T-helper 2 cell treated with Interferon-gamma antibody and Interleukin-4, amounts not matched to agents 5 μg/mL and 100 μg/mL, for 36 hours (primary cell): Measurements from ENCODE around the gene SLC17A5.
"Not testable (repeated sequence)": the region's sequence is repeated elsewhere in the genome, so short reads cannot be mapped to it uniquely, and the experiment has no call there.

Experiments
- DNase-seq: peaks from one replicate; pipeline ENCODE4 v3.0.0; 2021; ENCODE audit warnings: low spot score
- H3K27ac Mint-ChIP-seq: one replicate; pipeline ENCODE4 v1.8.0; 2021; ENCODE audit warnings: mild to moderate bottlenecking, mixed read lengths
- H3K27me3 Mint-ChIP-seq: one replicate; pipeline ENCODE4 v1.8.0; 2021; ENCODE audit warnings: low read depth, mixed read lengths
- H3K36me3 Mint-ChIP-seq: one replicate; pipeline ENCODE4 v1.8.0; 2021; ENCODE audit warnings: low read depth, mixed read lengths
- H3K4me1 Mint-ChIP-seq: one replicate; pipeline ENCODE4 v1.8.0; 2021; ENCODE audit warnings: low read depth, mixed read lengths
- H3K4me3 Mint-ChIP-seq: one replicate; pipeline ENCODE4 v1.8.0; 2022; ENCODE audit warnings: mild to moderate bottlenecking, moderate library complexity, mixed read lengths
- H3K9me3 Mint-ChIP-seq: one replicate; pipeline ENCODE4 v1.8.0; 2021; ENCODE audit warnings: mixed read lengths

SLC17A5 gene

GRCh38 chr6:73623480-73623879 is 30.3 kb downstream of the SLC17A5 start:
- H3K36me3 Mint-ChIP-seq, H3K27ac Mint-ChIP-seq, H3K9me3 Mint-ChIP-seq, H3K4me1 Mint-ChIP-seq, DNase-seq, H3K4me3 Mint-ChIP-seq, H3K27me3 Mint-ChIP-seq: not testable (repeated sequence)

- not testable (repeated sequence) for H3K27ac Mint-ChIP-seq, DNase-seq, H3K27me3 Mint-ChIP-seq, H3K4me1 Mint-ChIP-seq, H3K9me3 Mint-ChIP-seq, H3K4me3 Mint-ChIP-seq
- peaks cover 12% of the 10 kb centered on the region for H3K36me3 Mint-ChIP-seq
These were observed 35.7 kb downstream of the SLC17A5 start for GRCh38 chr6:73618082-73618481.

GRCh38 chr6:73614802-73615201 is 39.0 kb downstream of the SLC17A5 start:
- H3K4me3 Mint-ChIP-seq = no peak overlapping the region
- no peaks in the 10 kb centered on the region for H3K27me3 Mint-ChIP-seq
- H3K27ac Mint-ChIP-seq = no peak overlapping the region
- H3K9me3 Mint-ChIP-seq = no peaks in the 10 kb centered on the region
- no peaks in the 10 kb centered on the region for H3K4me1 Mint-ChIP-seq
- no peak for DNase-seq
- peaks cover 11% of the 10 kb centered on the region for H3K36me3 Mint-ChIP-seq

GRCh38 chr6:73613806-73614536 is 39.8 kb downstream of the SLC17A5 start:
- Mint-ChIP-seq H3K4me3 (no peak overlapping the region), H3K36me3 (peaks cover 11% of the 10 kb centered on the region)
- no peak for DNase-seq

GRCh38 chr6:73612611-73613010 is 41.2 kb downstream of the SLC17A5 start:
- Mint-ChIP-seq H3K27me3 (no peaks in the 10 kb centered on the region), H3K27ac (no peak overlapping the region), H3K36me3 (peaks cover 13% of the 10 kb centered on the region), H3K4me3 (no peak overlapping the region), H3K4me1 (no peaks in the 10 kb centered on the region), H3K9me3 (no peaks in the 10 kb centered on the region)
- no peak for DNase-seq

More at GRCh38 chr6:73613806-73614536, 39.8 kb downstream of the SLC17A5 start:
- H3K27ac Mint-ChIP-seq = no peak overlapping the region
- no peaks in the 10 kb centered on the region for H3K4me1 Mint-ChIP-seq
- H3K27me3 Mint-ChIP-seq = no peaks in the 10 kb centered on the region
- H3K9me3 Mint-ChIP-seq = no peaks in the 10 kb centered on the region

- no peaks in the 10 kb centered on the region for H3K4me1 Mint-ChIP-seq
- H3K27ac Mint-ChIP-seq = no peak overlapping the region
- H3K9me3 Mint-ChIP-seq = no peaks in the 10 kb centered on the region
- no peaks in the 10 kb centered on the region for H3K27me3 Mint-ChIP-seq
- peaks cover 13% of the 10 kb centered on the region for H3K36me3 Mint-ChIP-seq
- no peak for DNase-seq
- H3K4me3 Mint-ChIP-seq = no peak overlapping the region
These were observed 43.1 kb downstream of the SLC17A5 start for GRCh38 chr6:73610444-73611275.

GRCh38 chr6:73608761-73609160 is 45.0 kb downstream of the SLC17A5 start:
- no peak for DNase-seq
- Mint-ChIP-seq H3K27me3 (no peaks in the 10 kb centered on the region), H3K9me3 (no peaks in the 10 kb centered on the region), H3K4me1 (peaks cover 3% of the 10 kb centered on the region), H3K27ac (no peak overlapping the region), H3K36me3 (peaks cover 7% of the 10 kb centered on the region), H3K4me3 (no peak overlapping the region)

GRCh38 chr6:73606428-73606827 is 47.4 kb downstream of the SLC17A5 start:
- no peaks in the 10 kb centered on the region for H3K9me3 Mint-ChIP-seq
- H3K27me3 Mint-ChIP-seq = no peaks in the 10 kb centered on the region
- peaks cover 5% of the 10 kb centered on the region for H3K4me1 Mint-ChIP-seq
- no peak overlapping the region for H3K4me3 Mint-ChIP-seq
- peaks cover 13% of the 10 kb centered on the region for H3K36me3 Mint-ChIP-seq
- no peak for DNase-seq
- H3K27ac Mint-ChIP-seq = no peak overlapping the region

- Mint-ChIP-seq H3K36me3 (peaks cover 14% of the 10 kb centered on the region), H3K4me3 (no peak overlapping the region), H3K9me3 (no peaks in the 10 kb centered on the region), H3K27ac (no peak overlapping the region), H3K27me3 (no peaks in the 10 kb centered on the region), H3K4me1 (peaks cover 5% of the 10 kb centered on the region)
- DNase-seq = no peak
These were observed 49.3 kb downstream of the SLC17A5 start for GRCh38 chr6:73604461-73604860.

- no peaks in the 10 kb centered on the region for H3K9me3 Mint-ChIP-seq
- peaks cover 17% of the 10 kb centered on the region for H3K36me3 Mint-ChIP-seq
- H3K4me3 Mint-ChIP-seq = no peak overlapping the region
- DNase-seq = no peak
- H3K27me3 Mint-ChIP-seq = no peaks in the 10 kb centered on the region
- H3K27ac Mint-ChIP-seq = no peak overlapping the region
- peaks cover 5% of the 10 kb centered on the region for H3K4me1 Mint-ChIP-seq
These were observed 49.8 kb downstream of the SLC17A5 start for GRCh38 chr6:73604020-73604419.

- no peaks in the 10 kb centered on the region for H3K27me3 Mint-ChIP-seq
- H3K4me3 Mint-ChIP-seq = peak overlapping the region; percentile 88
- H3K36me3 Mint-ChIP-seq = no peaks in the 10 kb centered on the region
- no peak for DNase-seq
- H3K9me3 Mint-ChIP-seq = peaks cover under 1% of the 10 kb centered on the region
- peaks cover 20% of the 10 kb centered on the region for H3K4me1 Mint-ChIP-seq
- peak overlapping the region; percentile 98 for H3K27ac Mint-ChIP-seq
These were observed 67.3 kb downstream of the SLC17A5 start for GRCh38 chr6:73586416-73586974.

GRCh38 chr6:73585566-73586415 is 68.0 kb downstream of the SLC17A5 start:
- peak overlapping the region; percentile 88 for H3K4me3 Mint-ChIP-seq
- H3K4me1 Mint-ChIP-seq = peaks cover 22% of the 10 kb centered on the region
- H3K27ac Mint-ChIP-seq = peak overlapping the region; percentile 98
- peak; percentile 42 for DNase-seq
- no peaks in the 10 kb centered on the region for H3K27me3 Mint-ChIP-seq
- H3K36me3 Mint-ChIP-seq = peaks cover 2% of the 10 kb centered on the region
- peaks cover 6% of the 10 kb centered on the region for H3K9me3 Mint-ChIP-seq

- Mint-ChIP-seq H3K27ac (no peak overlapping the region), H3K4me1 (peaks cover 32% of the 10 kb centered on the region), H3K27me3 (no peaks in the 10 kb centered on the region), H3K9me3 (peaks cover 9% of the 10 kb centered on the region), H3K36me3 (peaks cover 7% of the 10 kb centered on the region), H3K4me3 (no peak overlapping the region)
- no peak for DNase-seq
These were observed 72.5 kb downstream of the SLC17A5 start for GRCh38 chr6:73581293-73581692.
